ENCODE measurements around the gene ATXN1. TPM values are rescaled to one million over a fixed set of nuclear protein-coding genes. Genes with fewer than 3 reads are reported as not detected.

The ATXN1 gene
- total and polyA plus RNA-seq, 2 of the 8 experiments (the other 6 are each of a cell fraction or from before 2014, with no cell fraction given): 1.6 to 4.0 TPM

- H4K20me1 ChIP-seq (replicated peaks in 1 of 2; ENCODE audit: control insufficient read depth in 1 of 2, insufficient read depth in 2 of 2, low read length in 2 of 2): no peaks in the 10 kb centered on the region
- WGBS, 2 experiments (ENCODE audit: extremely low coverage in 1 of 2, insufficient coverage in 1 of 2, insufficient read length in 1 of 2, insufficient replicate concordance in 2 of 2, low coverage in 1 of 2, low lambda C conversion rate in 2 of 2, missing lambda C conversion rate in 1 of 2): 94% methylated on average over 2 of the region's 2 CpGs; no CpG with 5 or more reads in 1 of the 2 experiments
- CTCF ChIA-PET (ENCODE audit: partially characterized antibody): interaction anchor here (1.2 kb wide), 1 partner anchor 13 kb away, joined by 3 read pairs; no protein-coding TSS in a partner anchor
- no peak overlapping the region for H2BK20ac ChIP-seq (ENCODE audit: low read length)
- H3K23ac ChIP-seq (ENCODE audit: insufficient read length): no peak overlapping the region
- H4K8ac ChIP-seq (ENCODE audit: extremely low read depth, insufficient read depth, low read length): no peak overlapping the region
- H3K23me2 ChIP-seq (ENCODE audit: low read depth, low read length): peaks cover 5% of the 10 kb centered on the region; the same call in 1 of the 2 replicates
- no peak overlapping the region for H3K4me2 ChIP-seq (ENCODE audit: insufficient read depth in 1 of 2, low read depth in 2 of 2, low read length in 2 of 2)
- H2BK5ac ChIP-seq (ENCODE audit: low read depth, low read length): no peak overlapping the region
- peaks cover 0 to 2% (median under 1%) of the 10 kb centered on the region in 4 experiments; a peak in 3 of 7 replicates for H3K4me1 ChIP-seq (replicated peaks in 1 of 4; ENCODE audit: control insufficient read depth in 3 of 4, insufficient read depth in 4 of 4, low read length in 3 of 4)
- no peak overlapping the region for H3K4ac ChIP-seq (replicated peaks; ENCODE audit: insufficient read length, low read depth, low read length)
- H2AK5ac ChIP-seq (ENCODE audit: low read depth, low read length): no peak overlapping the region
- H3K36me3 ChIP-seq (ENCODE audit: control insufficient read depth in 2 of 4, insufficient read depth in 4 of 4, low read length in 3 of 4): no peaks in the 10 kb centered on the region
- no peak overlapping the region for H3K14ac ChIP-seq (ENCODE audit: insufficient read length)
- no peak overlapping the region for H2BK120ac ChIP-seq (replicated peaks; ENCODE audit: low read depth, low read length)
- H3K79me2 ChIP-seq (ENCODE audit: control insufficient read depth in 1 of 2, insufficient read depth in 2 of 2, low read length in 2 of 2): no peaks in the 10 kb centered on the region
- no peaks in the 10 kb centered on the region for H3K9me3 ChIP-seq (ENCODE audit: insufficient read depth in 2 of 2, low read depth in 1 of 2, low read length in 1 of 2)
- H4K91ac ChIP-seq (replicated peaks; ENCODE audit: insufficient read length, low read length): no peak overlapping the region
- no peak overlapping the region for H2BK15ac ChIP-seq (ENCODE audit: low read length)
- DNase-seq (ENCODE audit: low read depth in 1 of 2, low spot score in 2 of 2) (no peak), FAIRE-seq (no peak)
- peaks cover 0 to 1% (median 0%) of the 10 kb centered on the region in 4 experiments; a peak in 1 of 7 replicates for H3K27me3 ChIP-seq (replicated peaks in 1 of 4; ENCODE audit: control insufficient read depth in 3 of 4, extremely low read depth in 1 of 4, insufficient read depth in 3 of 4, low read length in 3 of 4)
- no peaks in the 10 kb centered on the region for H3K79me1 ChIP-seq (ENCODE audit: low read depth, low read length)
- H3K56ac ChIP-seq (replicated peaks; ENCODE audit: insufficient read length, low read depth, low read length): no peak overlapping the region
- H3K18ac ChIP-seq (ENCODE audit: extremely low read depth, low read length): no peak overlapping the region
- no peak overlapping the region for H3K27ac ChIP-seq (ENCODE audit: low read depth, low read length)
- H4K5ac ChIP-seq (ENCODE audit: insufficient read length, low read depth, low read length): no peak overlapping the region
- no peak overlapping the region for H2BK12ac ChIP-seq (ENCODE audit: low read depth, low read length)
- POLR2A ChIA-PET (ENCODE audit: partially characterized antibody): no interaction called here
- no peak overlapping the region for H3K4me3 ChIP-seq (ENCODE audit: extremely low read depth in 1 of 4, insufficient read depth in 2 of 4, low read depth in 3 of 4, low read length in 4 of 4)
- H2AFZ ChIP-seq (ENCODE audit: low read length): no peak overlapping the region
- H3K9ac ChIP-seq (replicated peaks in 1 of 4; ENCODE audit: extremely low read depth in 1 of 4, low read depth in 3 of 4, low read length in 3 of 4): no peak overlapping the region
- no peak for TF ChIP-seq RBBP5 (IDR thresholded peaks at IDR 0.05; ENCODE audit: borderline replicate concordance, low read depth, low read length)
- no peak for TF ChIP-seq RNF2 (IDR thresholded peaks at IDR 0.05; ENCODE audit: borderline replicate concordance, low read depth, low read length, missing control alignments, poor library complexity, severe bottlenecking)
These were observed 83.8 kb downstream of the ATXN1 start for GRCh38 chr6:16677458-16677857.
